Measurements from ENCODE around the gene TTF1. TPM values are rescaled to one million over a fixed set of nuclear protein-coding genes. Genes with fewer than 3 reads are reported as not detected.

Gene TTF1
- total and polyA plus RNA-seq, 2 of the 13 experiments (the other 11 are each of a cell fraction or from before 2014, with no cell fraction given) = 3.4 to 9.8 TPM

DNA sequence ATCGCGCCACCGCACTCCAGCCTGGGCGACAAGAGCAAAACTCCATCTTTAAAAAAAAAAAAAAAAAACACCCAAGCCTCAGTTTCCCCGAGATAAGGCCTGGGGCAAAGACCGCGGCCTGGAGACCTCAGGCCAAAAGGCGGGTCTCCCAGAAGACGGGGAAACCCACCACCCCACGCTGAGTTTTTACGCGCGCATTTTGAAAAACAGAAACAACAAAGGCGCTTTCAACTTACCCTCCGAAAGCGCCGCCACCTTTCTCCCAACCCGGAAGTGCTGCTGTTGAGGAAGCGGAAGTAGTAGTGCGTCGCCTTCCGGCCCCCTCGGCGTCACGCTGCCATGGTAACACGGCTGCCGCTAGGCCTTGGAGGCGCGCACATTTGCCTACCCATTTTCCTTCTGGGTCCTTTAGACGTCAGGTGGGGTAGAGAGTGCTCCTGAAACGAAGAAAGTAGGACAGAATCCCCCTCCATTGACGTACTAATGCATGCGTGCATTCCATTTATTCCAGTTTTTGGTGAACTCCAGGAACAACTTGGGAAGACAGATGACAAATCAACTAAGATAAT, at the start of gene TTF1 (continued):
- TF ChIP-seq, protein P1, sequence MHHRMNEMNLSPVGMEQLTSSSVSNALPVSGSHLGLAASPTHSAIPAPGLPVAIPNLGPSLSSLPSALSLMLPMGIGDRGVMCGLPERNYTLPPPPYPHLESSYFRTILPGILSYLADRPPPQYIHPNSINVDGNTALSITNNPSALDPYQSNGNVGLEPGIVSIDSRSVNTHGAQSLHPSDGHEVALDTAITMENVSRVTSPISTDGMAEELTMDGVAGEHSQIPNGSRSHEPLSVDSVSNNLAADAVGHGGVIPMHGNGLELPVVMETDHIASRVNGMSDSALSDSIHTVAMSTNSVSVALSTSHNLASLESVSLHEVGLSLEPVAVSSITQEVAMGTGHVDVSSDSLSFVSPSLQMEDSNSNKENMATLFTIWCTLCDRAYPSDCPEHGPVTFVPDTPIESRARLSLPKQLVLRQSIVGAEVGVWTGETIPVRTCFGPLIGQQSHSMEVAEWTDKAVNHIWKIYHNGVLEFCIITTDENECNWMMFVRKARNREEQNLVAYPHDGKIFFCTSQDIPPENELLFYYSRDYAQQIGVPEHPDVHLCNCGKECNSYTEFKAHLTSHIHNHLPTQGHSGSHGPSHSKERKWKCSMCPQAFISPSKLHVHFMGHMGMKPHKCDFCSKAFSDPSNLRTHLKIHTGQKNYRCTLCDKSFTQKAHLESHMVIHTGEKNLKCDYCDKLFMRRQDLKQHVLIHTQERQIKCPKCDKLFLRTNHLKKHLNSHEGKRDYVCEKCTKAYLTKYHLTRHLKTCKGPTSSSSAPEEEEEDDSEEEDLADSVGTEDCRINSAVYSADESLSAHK (CRISPR knock-in tag; IDR thresholded peaks at IDR 0.05; ENCODE audit: borderline replicate concordance) = no peak
- TF ChIP-seq REPIN1 (CRISPR knock-in tag; IDR thresholded peaks at IDR 0.05; ENCODE audit: borderline replicate concordance, low read depth) (no peak), ATF7-NPFF (CRISPR knock-in tag; IDR thresholded peaks at IDR 0.05; ENCODE audit: low read depth) (0 out of 2 replicates have a peak, but pooled peaks have one; percentile 45), EHMT2 (IDR thresholded peaks at IDR 0.05; ENCODE audit: borderline replicate concordance, low read depth, low read length) (no peak), NR2C2 (CRISPR knock-in tag; IDR thresholded peaks at IDR 0.05; ENCODE audit: borderline replicate concordance) (peak; percentile 98), ZNF33A (CRISPR knock-in tag; IDR thresholded peaks at IDR 0.05; ENCODE audit: borderline replicate concordance) (no peak), ZMYM4 (CRISPR knock-in tag; IDR thresholded peaks at IDR 0.05) (no peak), KDM1A (CRISPR knock-in tag; IDR thresholded peaks at IDR 0.05) (no peak), KDM2A (CRISPR knock-in tag; IDR thresholded peaks at IDR 0.05; ENCODE audit: borderline replicate concordance, low read depth) (peak; percentile 66; the same call in 1 of the 2 replicates), NFKB2 (CRISPR knock-in tag; IDR thresholded peaks at IDR 0.05; ENCODE audit: borderline replicate concordance) (no peak), ZBTB38 (CRISPR knock-in tag; IDR thresholded peaks at IDR 0.05) (no peak), FIP1L1 (IDR thresholded peaks at IDR 0.05; ENCODE audit: borderline replicate concordance, insufficient read depth, low read depth, low read length) (no peak)
- TF ChIP-seq, protein P2, sequence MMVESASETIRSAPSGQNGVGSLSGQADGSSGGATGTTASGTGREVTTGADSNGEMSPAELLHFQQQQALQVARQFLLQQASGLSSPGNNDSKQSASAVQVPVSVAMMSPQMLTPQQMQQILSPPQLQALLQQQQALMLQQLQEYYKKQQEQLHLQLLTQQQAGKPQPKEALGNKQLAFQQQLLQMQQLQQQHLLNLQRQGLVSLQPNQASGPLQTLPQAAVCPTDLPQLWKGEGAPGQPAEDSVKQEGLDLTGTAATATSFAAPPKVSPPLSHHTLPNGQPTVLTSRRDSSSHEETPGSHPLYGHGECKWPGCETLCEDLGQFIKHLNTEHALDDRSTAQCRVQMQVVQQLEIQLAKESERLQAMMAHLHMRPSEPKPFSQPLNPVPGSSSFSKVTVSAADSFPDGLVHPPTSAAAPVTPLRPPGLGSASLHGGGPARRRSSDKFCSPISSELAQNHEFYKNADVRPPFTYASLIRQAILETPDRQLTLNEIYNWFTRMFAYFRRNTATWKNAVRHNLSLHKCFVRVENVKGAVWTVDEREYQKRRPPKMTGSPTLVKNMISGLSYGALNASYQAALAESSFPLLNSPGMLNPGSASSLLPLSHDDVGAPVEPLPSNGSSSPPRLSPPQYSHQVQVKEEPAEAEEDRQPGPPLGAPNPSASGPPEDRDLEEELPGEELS (CRISPR knock-in tag; IDR thresholded peaks at IDR 0.05) = no peak
- TF ChIP-seq, protein P3, sequence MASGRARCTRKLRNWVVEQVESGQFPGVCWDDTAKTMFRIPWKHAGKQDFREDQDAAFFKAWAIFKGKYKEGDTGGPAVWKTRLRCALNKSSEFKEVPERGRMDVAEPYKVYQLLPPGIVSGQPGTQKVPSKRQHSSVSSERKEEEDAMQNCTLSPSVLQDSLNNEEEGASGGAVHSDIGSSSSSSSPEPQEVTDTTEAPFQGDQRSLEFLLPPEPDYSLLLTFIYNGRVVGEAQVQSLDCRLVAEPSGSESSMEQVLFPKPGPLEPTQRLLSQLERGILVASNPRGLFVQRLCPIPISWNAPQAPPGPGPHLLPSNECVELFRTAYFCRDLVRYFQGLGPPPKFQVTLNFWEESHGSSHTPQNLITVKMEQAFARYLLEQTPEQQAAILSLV (CRISPR knock-in tag; IDR thresholded peaks at IDR 0.05; ENCODE audit: borderline replicate concordance) = no peak
- TF ChIP-seq, protein P4, sequence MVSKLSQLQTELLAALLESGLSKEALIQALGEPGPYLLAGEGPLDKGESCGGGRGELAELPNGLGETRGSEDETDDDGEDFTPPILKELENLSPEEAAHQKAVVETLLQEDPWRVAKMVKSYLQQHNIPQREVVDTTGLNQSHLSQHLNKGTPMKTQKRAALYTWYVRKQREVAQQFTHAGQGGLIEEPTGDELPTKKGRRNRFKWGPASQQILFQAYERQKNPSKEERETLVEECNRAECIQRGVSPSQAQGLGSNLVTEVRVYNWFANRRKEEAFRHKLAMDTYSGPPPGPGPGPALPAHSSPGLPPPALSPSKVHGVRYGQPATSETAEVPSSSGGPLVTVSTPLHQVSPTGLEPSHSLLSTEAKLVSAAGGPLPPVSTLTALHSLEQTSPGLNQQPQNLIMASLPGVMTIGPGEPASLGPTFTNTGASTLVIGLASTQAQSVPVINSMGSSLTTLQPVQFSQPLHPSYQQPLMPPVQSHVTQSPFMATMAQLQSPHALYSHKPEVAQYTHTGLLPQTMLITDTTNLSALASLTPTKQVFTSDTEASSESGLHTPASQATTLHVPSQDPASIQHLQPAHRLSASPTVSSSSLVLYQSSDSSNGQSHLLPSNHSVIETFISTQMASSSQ (IDR thresholded peaks at IDR 0.05; ENCODE audit: low read depth) = no peak
- TF ChIP-seq, protein P4 (CRISPR knock-in tag; IDR thresholded peaks at IDR 0.05; ENCODE audit: borderline replicate concordance) = no peak

Measured in HepG2 (cell line).